SK-N-MC (cell line): ENCODE data around the gene TRIM49B.
"Not testable (repeated sequence)": the region's sequence is repeated elsewhere in the genome, so short reads cannot be mapped to it uniquely, and the experiment has no call there.

ENCODE experiments used
- EZH2 ChIP-seq: fragments of 200-600 bp; sonication (generic); IDR thresholded peaks from one replicate; pipeline ENCODE4 v1.6.1; 2017; ENCODE audit warnings: antibody characterized with exemption
- FOXP2 ChIP-seq: optimal IDR thresholded peaks from 2 replicates; pipeline ENCODE3; 2011; ENCODE audit warnings: mild to moderate bottlenecking, moderate library complexity; ENCODE audit not compliant: insufficient read depth; ENCODE audit errors: extremely low read length, control extremely low read depth
- POLR2AphosphoS5 ChIP-seq: IDR thresholded peaks from 2 replicates; pipeline ENCODE4 v1.6.1; 2012; ENCODE audit warnings: mild to moderate bottlenecking, low read depth, low read length, borderline replicate concordance

GRCh38 chr11:49028523-49028922 is at the start of gene TRIM49B:
- TF ChIP-seq EZH2, POLR2AphosphoS5, FOXP2: not testable (repeated sequence)
